Mucosa of descending colon (tissue), 3 donors: ENCODE results near the gene GREB1. TPM values are rescaled to one million over a fixed set of nuclear protein-coding genes. Genes with fewer than 3 reads are reported as not detected.

Source experiments
- ATAC-seq: fragments of 200-7000 bp; cut with Tn5 transposase; one replicate; pipeline ENCODE4 v1.9.1; 2020; ENCODE audit warnings: mild to moderate bottlenecking, moderate library complexity
- DNase-seq, 3 donors: peaks; one replicate each; pipeline ENCODE4 v3.0.0-alpha.2; 2020
- H3K36me3 ChIP-seq: fragments of 200-600 bp; one replicate; pipeline ENCODE4 v1.8.0; 2021; ENCODE audit warnings: low read depth, mild to moderate bottlenecking
- H3K4me1 ChIP-seq: fragments of 200-600 bp; one replicate; pipeline ENCODE4 v1.8.0; 2021; ENCODE audit warnings: low read depth, mild to moderate bottlenecking
- H3K4me3 ChIP-seq: fragments of 200-600 bp; one replicate; pipeline ENCODE4 v1.8.0; 2021; ENCODE audit warnings: mild to moderate bottlenecking
- H3K9me3 ChIP-seq: fragments of 200-600 bp; one replicate; pipeline ENCODE4 v1.8.0; 2021; ENCODE audit warnings: mild to moderate bottlenecking
- CTCF ChIP-seq: fragments of 200-600 bp; IDR thresholded peaks from one replicate; pipeline ENCODE4 v1.8.0; 2022; ENCODE audit warnings: antibody characterized with exemption, mild to moderate bottlenecking
- intact Hi-C, 2 donors: fragments of 100-400 bp; cut with DNase I in 1 of 2; cut with micrococcal nuclease in 1 of 2; formaldehyde crosslinking; loops; one replicate each; pipeline versions ENCODE4 v1.11.0 to v1.11.1; 2022; cut with DNase I, micrococcal nuclease
- total RNA-seq, 3 donors: library from RNA; stranded (reverse); fragmentation: NEBNext Ultra II Directional in 2 of 3; extraction: Animal tissue kit (Norgen Biotek cat#: 25700) in 2 of 3; gene quantifications; one replicate each; pipeline versions ENCODE4 v1.2.1 to v1.2.4, GENCODE V29; 2021 to 2023
- donor health status: DM: no; HTN: no; CAD: no; lungs with moderate emphysema.
- donor health status: DM: no; HTN: no; CAD: no.
- donor health status: DM: no; HTN: yes; CAD: no.

Gene GREB1
- total RNA-seq, 3 donors from 2014 or later = 1.4 to 2.5 (median 1.6) TPM

DNA sequence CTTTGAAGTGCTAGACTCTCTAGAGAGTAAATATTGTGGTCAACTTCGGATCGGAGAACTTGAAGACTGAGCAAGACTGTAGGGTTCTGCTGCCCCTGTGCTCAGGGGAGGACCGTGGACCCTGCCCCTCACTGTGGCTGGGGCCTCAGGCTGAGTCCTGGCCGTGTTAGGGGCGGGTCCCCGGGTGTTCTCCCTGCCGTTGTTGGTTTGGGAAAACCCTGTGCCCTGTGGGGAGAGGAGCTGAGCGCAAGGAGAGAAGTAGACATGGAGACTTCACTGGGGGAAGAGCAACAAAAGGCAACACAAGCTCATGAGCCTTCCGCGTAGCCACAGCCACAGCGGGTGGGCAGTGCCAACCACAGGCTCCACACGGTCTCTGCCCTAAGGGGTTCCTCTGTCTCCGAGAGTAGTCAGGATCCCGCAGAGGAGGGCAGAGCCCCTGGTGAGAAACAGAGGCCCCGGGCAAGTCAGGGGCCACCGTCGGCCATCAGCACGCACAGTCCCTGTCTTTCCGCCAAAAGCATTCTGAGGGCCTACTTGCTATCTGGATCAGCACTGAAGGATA, 83.1 kb downstream of the GREB1 start:
- no peak for ATAC-seq
- intact Hi-C loops = no loop called here
- Histone ChIP-seq H3K9me3 (no peaks in the 10 kb centered on the region), H3K36me3 (no peaks in the 10 kb centered on the region), H3K4me1 (no peaks in the 10 kb centered on the region), H3K4me3 (no peak overlapping the region)
- no peak for DNase-seq
- TF ChIP-seq CTCF = no peak

DNA sequence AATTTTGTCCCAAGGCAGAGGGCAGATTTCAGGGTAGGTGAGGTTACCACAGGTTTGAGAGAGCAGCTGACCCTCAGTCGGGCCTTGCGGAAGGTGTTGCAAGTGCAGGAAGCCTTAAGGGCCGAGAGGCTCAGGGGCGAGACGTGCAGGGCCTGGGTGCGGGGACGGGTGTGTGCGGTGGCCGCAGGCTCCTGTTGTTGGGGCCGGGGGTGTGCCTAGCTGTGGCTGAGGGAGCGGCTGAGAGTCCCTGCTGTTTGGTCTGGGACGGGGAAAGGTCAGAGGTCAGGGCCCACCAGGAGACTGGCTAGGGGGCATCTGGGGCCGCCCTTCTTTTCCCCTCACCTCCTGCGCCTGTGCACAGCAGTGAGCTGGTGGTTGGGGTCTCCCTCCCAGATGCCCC, 83.7 kb downstream of the GREB1 start:
- DNase-seq (no peak), ATAC-seq (no peak)
- H3K9me3 ChIP-seq = no peaks in the 10 kb centered on the region
- no peak for TF ChIP-seq CTCF
- no peaks in the 10 kb centered on the region for H3K36me3 ChIP-seq
- no peaks in the 10 kb centered on the region for H3K4me1 ChIP-seq
- no peak overlapping the region for H3K4me3 ChIP-seq
- intact Hi-C loops = no loop called here

GRCh38 chr2:11617984-11618707, 84.3 kb downstream of the GREB1 start:
- no peak for DNase-seq
- peak; percentile 22 for ATAC-seq

GRCh38 chr2:11618708-11619062, 84.8 kb downstream of the GREB1 start:
- TF ChIP-seq CTCF = no peak
- Histone ChIP-seq H3K4me1 (no peaks in the 10 kb centered on the region), H3K9me3 (no peaks in the 10 kb centered on the region), H3K4me3 (no peak overlapping the region), H3K36me3 (no peaks in the 10 kb centered on the region)
- ATAC-seq (no peak), DNase-seq (no peak)
- intact Hi-C loops = no loop called here

More at GRCh38 chr2:11617984-11618707, 84.3 kb downstream of the GREB1 start:
- Histone ChIP-seq H3K4me3 (no peak overlapping the region), H3K9me3 (no peaks in the 10 kb centered on the region), H3K36me3 (no peaks in the 10 kb centered on the region), H3K4me1 (no peaks in the 10 kb centered on the region)
- TF ChIP-seq CTCF = no peak
- intact Hi-C loops = no loop called here

GRCh38 chr2:11621410-11621809, 87.6 kb downstream of the GREB1 start:
- no peak overlapping the region for H3K4me3 ChIP-seq
- TF ChIP-seq CTCF = no peak
- no peaks in the 10 kb centered on the region for H3K36me3 ChIP-seq
- no peak for ATAC-seq
- DNase-seq = no peak
- no peaks in the 10 kb centered on the region for H3K9me3 ChIP-seq
- intact Hi-C loops = no loop called here
- no peaks in the 10 kb centered on the region for H3K4me1 ChIP-seq
